ENCODE measurements around the gene A3GALT2.

A3GALT2 gene

GRCh38 chr1:33268457-33268856, 52.4 kb downstream of the A3GALT2 start:
- Histone ChIP-seq H3F3A (ENCODE audit: control insufficient read depth, insufficient read depth) (no peaks in the 10 kb centered on the region), H3K27me3 (ENCODE audit: control insufficient read depth, low read length) (no peaks in the 10 kb centered on the region), H3K9me3 (ENCODE audit: control insufficient read depth, insufficient read depth, low read length) (no peaks in the 10 kb centered on the region), H4K20me1 (ENCODE audit: control insufficient read depth, insufficient read depth, low read depth, low read length) (no peaks in the 10 kb centered on the region), H3K4me2 (ENCODE audit: low read length) (no peak overlapping the region), H3K36me3 (ENCODE audit: control insufficient read depth, low read length) (no peaks in the 10 kb centered on the region), H3K4me3 (ENCODE audit: low read length) (no peak overlapping the region), H3K9me2 (replicated peaks; ENCODE audit: control insufficient read depth, low read length) (no peaks in the 10 kb centered on the region), H3K4me1 (ENCODE audit: control insufficient read depth, low read length) (no peaks in the 10 kb centered on the region), H3K79me2 (ENCODE audit: control insufficient read depth, low read length) (no peaks in the 10 kb centered on the region), H3K27ac (ENCODE audit: low read depth, low read length) (no peak overlapping the region)
- TF ChIP-seq CTCF (IDR thresholded peaks at IDR 0.05; ENCODE audit: low read depth, low read length, poor library complexity, severe bottlenecking): no peak
- no peak for TF ChIP-seq EZH2phosphoT487 (IDR thresholded peaks at IDR 0.05; ENCODE audit: borderline replicate concordance, low read length)

- Histone ChIP-seq H4K20me1 (ENCODE audit: control insufficient read depth, insufficient read depth, low read depth, low read length) (no peaks in the 10 kb centered on the region), H3K4me3 (ENCODE audit: low read length) (no peak overlapping the region), H3F3A (ENCODE audit: control insufficient read depth, insufficient read depth) (no peaks in the 10 kb centered on the region), H3K36me3 (ENCODE audit: control insufficient read depth, low read length) (0 out of 2 replicates have a peak, but pooled peaks cover 2% of the 10 kb centered on the region), H3K4me2 (ENCODE audit: low read length) (no peak overlapping the region), H3K9me3 (ENCODE audit: control insufficient read depth, insufficient read depth, low read length) (no peaks in the 10 kb centered on the region), H3K9me2 (replicated peaks; ENCODE audit: control insufficient read depth, low read length) (no peaks in the 10 kb centered on the region), H3K27ac (ENCODE audit: low read depth, low read length) (no peak overlapping the region), H3K4me1 (ENCODE audit: control insufficient read depth, low read length) (no peaks in the 10 kb centered on the region), H3K79me2 (ENCODE audit: control insufficient read depth, low read length) (no peaks in the 10 kb centered on the region; the same call in 1 of the 2 replicates), H3K27me3 (ENCODE audit: control insufficient read depth, low read length) (no peaks in the 10 kb centered on the region)
- TF ChIP-seq EZH2phosphoT487 (IDR thresholded peaks at IDR 0.05; ENCODE audit: borderline replicate concordance, low read length): no peak
- no peak for TF ChIP-seq CTCF (IDR thresholded peaks at IDR 0.05; ENCODE audit: low read depth, low read length, poor library complexity, severe bottlenecking)
These were observed 53.3 kb downstream of the A3GALT2 start for GRCh38 chr1:33267468-33268205.

- Histone ChIP-seq H3K36me3 (ENCODE audit: control insufficient read depth, low read length) (0 out of 2 replicates have a peak, but pooled peaks cover 2% of the 10 kb centered on the region), H3K27ac (ENCODE audit: low read depth, low read length) (no peak overlapping the region), H3K4me2 (ENCODE audit: low read length) (no peak overlapping the region), H3K27me3 (ENCODE audit: control insufficient read depth, low read length) (no peaks in the 10 kb centered on the region), H3K79me2 (ENCODE audit: control insufficient read depth, low read length) (no peaks in the 10 kb centered on the region; the same call in none of the 2 replicates), H3K4me3 (ENCODE audit: low read length) (no peak overlapping the region), H3K9me3 (ENCODE audit: control insufficient read depth, insufficient read depth, low read length) (no peaks in the 10 kb centered on the region), H3K4me1 (ENCODE audit: control insufficient read depth, low read length) (no peaks in the 10 kb centered on the region), H4K20me1 (ENCODE audit: control insufficient read depth, insufficient read depth, low read depth, low read length) (no peaks in the 10 kb centered on the region), H3F3A (ENCODE audit: control insufficient read depth, insufficient read depth) (no peaks in the 10 kb centered on the region), H3K9me2 (replicated peaks; ENCODE audit: control insufficient read depth, low read length) (no peaks in the 10 kb centered on the region)
- no peak for TF ChIP-seq EZH2phosphoT487 (IDR thresholded peaks at IDR 0.05; ENCODE audit: borderline replicate concordance, low read length)
- no peak for TF ChIP-seq CTCF (IDR thresholded peaks at IDR 0.05; ENCODE audit: low read depth, low read length, poor library complexity, severe bottlenecking)
These were observed 54.1 kb downstream of the A3GALT2 start for GRCh38 chr1:33266766-33267165.
